GM20000 (cell line): Measurements from ENCODE around the gene PLA1A.
"Not testable (repeated sequence)": the region's sequence is repeated elsewhere in the genome, so short reads cannot be mapped to it uniquely, and the experiment has no call there.

Experiments used
- DNase-seq: peaks from one replicate; pipeline ENCODE4 v3.0.0; 2012; ENCODE audit warnings: low spot score
- TF ChIP-seq, protein P1 (sequence below): IDR thresholded peaks from 2 replicates; pipeline ENCODE4 v1.5.1; 2012; ENCODE audit warnings: mild to moderate bottlenecking, control low read depth; ENCODE audit errors: extremely low read depth, missing control alignments

Gene PLA1A

DNA sequence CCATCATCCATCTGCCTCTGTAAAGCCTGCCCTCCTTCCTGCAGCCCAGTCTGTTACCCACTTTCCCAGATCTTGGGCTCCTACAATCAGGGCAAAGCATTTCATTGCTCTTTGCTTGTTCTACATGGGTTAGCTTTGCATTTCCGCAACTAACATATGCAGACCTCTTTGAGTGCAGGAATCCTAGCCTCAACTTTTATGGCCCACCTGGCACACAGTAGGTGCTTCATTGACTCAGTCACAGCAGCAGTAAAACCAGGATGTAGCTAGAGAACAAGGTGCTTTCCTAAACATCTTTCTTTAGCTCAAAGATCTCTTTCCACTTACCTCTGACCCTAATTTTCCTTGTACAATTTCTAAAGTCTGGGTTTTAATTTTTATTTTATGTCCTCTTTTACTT lies 41.8 kb upstream of the PLA1A start:
- TF ChIP-seq, protein P1, sequence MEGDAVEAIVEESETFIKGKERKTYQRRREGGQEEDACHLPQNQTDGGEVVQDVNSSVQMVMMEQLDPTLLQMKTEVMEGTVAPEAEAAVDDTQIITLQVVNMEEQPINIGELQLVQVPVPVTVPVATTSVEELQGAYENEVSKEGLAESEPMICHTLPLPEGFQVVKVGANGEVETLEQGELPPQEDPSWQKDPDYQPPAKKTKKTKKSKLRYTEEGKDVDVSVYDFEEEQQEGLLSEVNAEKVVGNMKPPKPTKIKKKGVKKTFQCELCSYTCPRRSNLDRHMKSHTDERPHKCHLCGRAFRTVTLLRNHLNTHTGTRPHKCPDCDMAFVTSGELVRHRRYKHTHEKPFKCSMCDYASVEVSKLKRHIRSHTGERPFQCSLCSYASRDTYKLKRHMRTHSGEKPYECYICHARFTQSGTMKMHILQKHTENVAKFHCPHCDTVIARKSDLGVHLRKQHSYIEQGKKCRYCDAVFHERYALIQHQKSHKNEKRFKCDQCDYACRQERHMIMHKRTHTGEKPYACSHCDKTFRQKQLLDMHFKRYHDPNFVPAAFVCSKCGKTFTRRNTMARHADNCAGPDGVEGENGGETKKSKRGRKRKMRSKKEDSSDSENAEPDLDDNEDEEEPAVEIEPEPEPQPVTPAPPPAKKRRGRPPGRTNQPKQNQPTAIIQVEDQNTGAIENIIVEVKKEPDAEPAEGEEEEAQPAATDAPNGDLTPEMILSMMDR: no peak
- no peak for DNase-seq

DNA sequence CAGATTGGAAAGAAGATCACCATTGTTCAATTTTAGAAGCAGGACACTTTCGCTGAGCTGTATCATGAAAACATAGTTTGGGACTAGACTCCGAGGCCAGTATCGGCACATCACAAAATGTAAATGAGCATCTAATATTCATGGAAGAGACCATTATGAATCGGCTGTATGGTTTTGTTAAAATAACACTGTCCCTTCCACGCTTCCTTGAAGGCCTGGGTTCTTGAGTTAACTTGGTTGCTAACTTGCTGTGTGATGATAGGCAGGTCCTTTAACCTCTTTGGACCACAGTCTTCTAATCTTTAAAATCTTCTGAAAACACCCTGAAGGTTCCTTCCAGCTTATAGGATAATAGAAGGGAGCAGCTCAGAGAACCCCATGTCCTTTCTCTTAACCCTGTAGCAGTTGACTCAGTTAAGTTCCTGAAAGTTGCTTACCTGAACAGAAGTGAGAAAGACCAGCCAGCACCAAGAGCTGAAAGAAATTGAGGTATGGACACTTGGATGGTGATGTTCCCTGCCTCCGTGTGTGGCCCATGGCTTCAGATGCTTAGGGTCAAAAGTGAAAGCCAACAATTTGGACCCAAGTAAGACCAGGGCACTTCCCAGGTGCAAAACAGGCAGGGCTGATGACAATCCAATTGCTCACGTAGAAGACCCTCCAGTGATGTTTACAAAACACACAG lies 40.4 kb upstream of the PLA1A start:
- TF ChIP-seq, protein P1: no peak
- DNase-seq: no peak

DNA sequence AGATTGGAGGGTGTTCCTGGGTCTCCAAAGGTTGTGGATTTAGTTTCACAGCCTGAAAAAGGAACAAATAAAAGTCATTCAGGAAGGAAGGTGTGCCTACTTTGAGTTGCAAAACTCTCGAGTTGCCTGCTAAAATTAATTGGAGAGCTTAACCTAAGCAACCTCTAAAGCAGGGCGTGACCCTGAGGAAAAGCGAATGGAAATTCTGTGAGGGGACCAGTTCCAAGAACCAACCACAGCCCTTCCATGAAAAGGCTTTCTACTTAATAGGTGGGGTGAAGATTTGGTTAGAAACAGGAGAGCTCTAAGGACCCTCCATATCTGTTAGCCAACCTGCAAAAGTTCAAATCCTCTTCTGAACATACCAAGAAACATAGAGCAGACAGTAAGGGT lies 39.8 kb upstream of the PLA1A start:
- TF ChIP-seq, protein P1: no peak
- no peak for DNase-seq

DNA sequence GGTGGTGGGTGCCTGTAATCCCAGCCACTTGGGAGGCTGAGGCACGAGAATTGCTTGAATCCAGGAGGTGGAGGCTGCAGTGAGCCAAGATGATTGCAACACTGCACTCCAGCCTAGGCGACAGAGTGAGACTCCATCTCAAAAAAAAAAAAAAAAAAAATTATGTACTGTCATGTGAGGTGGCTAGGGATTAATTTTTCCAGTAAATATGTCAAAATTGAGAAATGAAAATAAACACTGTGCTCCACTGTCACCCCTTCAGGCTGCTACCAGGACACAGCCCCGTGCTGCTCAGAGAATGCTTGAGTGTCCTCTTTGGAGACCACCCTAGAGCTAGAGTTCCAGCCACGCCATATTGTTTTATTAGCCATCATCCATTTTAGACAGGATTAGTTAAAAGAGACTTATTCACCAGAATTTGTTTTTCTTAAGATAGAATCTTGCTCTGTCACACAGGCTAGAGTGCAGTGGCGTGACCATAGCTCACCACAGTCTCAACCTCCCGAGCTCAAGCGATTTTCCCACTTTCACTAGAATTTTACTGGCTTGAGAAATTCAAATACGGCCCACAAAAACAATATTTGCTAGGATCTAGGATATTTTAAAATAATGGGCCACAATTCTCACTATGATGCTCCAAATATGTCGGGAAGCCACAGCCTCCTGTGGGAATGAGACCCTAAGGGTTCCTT lies 38.9 kb upstream of the PLA1A start:
- no peak for DNase-seq
- TF ChIP-seq, protein P1: no peak

DNA sequence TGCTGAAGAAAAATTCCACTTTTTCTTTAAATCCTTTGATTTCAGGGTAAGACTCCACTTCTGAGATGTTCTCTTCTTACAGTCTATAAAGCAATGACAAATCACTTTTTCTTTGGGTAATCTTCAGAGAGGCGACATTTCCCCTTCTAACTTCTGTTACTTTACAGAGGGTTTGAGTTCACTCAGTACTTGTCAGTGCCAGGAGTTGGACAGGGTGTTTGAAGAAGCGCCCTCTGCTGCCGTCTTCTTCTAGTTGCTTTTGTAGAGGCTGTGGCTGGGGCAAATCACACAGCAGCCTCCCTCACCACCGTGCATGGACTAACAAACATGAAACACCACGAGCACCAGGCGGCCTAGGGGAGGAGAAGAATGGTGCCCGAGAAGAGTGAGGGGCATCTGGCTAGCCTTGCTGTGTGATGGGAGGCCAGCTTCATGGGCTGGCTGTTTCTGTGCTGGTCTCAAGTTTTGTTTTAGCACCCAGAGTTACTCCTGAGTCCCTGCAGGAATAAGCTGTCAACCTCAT lies 38.2 kb upstream of the PLA1A start, which contains the start of gene CD80:
Gene CD80, minus strand, starts transcription at position 174 of the 523 bp plus-strand sequence. CDS start 1,886 bp downstream, outside the sequence.
- TF ChIP-seq, protein P1: peak; percentile 67
- peak; percentile 58 for DNase-seq

DNA sequence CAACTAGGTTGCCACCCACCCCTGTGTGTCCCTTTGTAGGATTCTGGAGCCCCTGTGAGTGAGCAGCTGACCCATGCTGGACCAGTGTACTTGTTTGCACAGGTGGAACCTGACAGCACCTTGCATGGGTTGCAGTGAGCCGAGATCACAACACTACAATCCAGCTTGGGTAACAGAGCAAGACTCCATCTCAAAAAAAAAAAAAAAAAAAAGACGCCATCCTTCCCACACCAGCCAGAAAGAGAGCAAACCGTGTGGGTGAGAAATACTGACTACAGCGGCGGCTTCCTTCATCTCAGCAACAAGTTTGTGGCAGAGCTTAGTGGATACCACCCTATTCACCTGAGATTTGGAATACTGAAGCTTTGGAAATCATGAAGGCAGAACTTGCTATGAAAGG lies 37.5 kb upstream of the PLA1A start:
- TF ChIP-seq, protein P1: no peak
- DNase-seq: no peak

DNA sequence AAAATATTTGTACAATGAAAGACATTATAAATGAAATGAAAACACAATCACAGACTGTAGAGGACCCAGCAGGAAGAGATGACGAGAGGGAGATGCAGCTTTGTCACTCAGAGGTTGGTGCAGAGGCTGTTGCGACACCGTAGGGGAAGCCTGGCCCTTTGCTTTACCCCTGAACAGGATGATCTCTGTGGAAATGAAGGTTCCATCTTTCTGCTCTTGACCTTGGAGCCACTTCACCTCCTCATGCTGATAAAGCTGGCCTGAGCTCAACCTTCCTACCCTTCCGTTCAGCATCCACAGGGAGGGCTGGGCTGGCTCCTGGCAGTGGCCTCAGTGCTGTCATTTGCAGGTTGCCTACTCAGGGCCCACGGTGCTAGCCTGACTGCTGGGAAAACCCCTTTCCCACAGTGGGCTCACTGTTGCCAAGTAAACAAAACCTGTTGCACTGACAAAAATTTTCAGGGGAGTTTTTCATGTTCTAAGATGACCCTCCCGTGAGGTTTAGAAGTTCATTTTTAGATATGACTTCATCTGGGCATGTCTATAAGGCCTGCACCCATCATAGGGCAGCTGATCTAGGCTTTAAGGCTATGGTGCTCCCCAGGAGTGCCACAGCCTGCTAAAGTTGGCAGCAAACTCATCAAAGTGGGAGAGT lies 35.3 kb upstream of the PLA1A start:
- TF ChIP-seq, protein P1: no peak
- peak; percentile 79 for DNase-seq

DNA sequence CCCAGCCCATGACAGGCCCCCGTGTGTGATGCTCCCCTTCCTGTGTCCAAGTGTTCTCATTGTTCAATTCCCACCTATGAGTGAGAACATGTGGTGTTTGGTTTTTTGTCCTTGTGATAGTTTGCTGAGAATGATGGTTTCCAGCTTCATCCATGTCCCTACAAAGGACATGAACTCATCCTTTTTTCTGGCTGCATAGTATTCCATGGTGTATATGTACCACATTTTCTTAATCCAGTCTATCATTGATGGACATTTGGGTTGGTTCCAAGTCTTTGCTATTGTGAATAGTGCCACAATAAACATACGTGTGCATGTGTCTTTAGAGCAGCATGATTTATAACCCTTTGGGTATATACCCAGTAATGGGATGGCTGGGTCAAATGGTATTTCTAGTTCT lies 34.4 kb upstream of the PLA1A start:
- not testable (repeated sequence) for DNase-seq
